Astrocyte of the cerebellum (primary cell): ENCODE results near the gene PALLD.
"Not testable (repeated sequence)": the region's sequence is repeated elsewhere in the genome, so short reads cannot be mapped to it uniquely, and the experiment has no call there.

Source experiments
- DNase-seq: peaks from one replicate; pipeline ENCODE4 v3.0.0-alpha.2; 2011; ENCODE audit warnings: low read depth
- H3K4me3 ChIP-seq: 2 replicates; pipeline ENCODE4 v1.5.1; 2011; ENCODE audit warnings: mild to moderate bottlenecking, low read depth, low read length, moderate library complexity
- in situ Hi-C: cut with HindIII; loops from 2 replicates; pipeline ENCODE4 v1.10.0; 2017; ENCODE audit warnings: low sequenced_read_pairs
- TF ChIP-seq, protein P1 (sequence below): IDR thresholded peaks from 2 replicates; pipeline ENCODE4 v1.5.1; 2012; ENCODE audit warnings: low read length, low read depth, moderate library complexity, mild to moderate bottlenecking; ENCODE audit errors: missing control alignments

PALLD gene

DNA sequence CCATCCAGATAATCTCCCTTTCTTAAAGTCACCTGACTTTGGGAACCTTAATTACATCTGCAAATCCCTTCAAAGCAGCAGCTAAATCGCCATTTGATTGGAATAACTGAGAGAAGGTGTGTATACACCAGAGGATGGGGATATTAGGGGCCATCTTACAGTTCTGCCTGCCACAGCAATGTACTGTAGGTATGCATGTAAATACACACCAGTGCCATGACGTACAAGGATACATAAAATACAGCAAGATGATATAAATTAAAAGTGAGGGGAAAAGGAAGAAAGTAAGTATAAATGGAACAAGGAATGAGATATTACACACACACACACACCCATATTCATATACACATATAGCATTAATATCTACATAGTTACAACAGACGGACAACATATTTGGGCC lies 432.0 kb downstream of the PALLD start:
- DNase-seq, result no peak
- in situ Hi-C loops, result no loop called here
- TF ChIP-seq, protein P1, sequence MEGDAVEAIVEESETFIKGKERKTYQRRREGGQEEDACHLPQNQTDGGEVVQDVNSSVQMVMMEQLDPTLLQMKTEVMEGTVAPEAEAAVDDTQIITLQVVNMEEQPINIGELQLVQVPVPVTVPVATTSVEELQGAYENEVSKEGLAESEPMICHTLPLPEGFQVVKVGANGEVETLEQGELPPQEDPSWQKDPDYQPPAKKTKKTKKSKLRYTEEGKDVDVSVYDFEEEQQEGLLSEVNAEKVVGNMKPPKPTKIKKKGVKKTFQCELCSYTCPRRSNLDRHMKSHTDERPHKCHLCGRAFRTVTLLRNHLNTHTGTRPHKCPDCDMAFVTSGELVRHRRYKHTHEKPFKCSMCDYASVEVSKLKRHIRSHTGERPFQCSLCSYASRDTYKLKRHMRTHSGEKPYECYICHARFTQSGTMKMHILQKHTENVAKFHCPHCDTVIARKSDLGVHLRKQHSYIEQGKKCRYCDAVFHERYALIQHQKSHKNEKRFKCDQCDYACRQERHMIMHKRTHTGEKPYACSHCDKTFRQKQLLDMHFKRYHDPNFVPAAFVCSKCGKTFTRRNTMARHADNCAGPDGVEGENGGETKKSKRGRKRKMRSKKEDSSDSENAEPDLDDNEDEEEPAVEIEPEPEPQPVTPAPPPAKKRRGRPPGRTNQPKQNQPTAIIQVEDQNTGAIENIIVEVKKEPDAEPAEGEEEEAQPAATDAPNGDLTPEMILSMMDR, result no peak
- H3K4me3 ChIP-seq, result no peak overlapping the region

GRCh38 chr4:168930413-168931196 lies 433.8 kb downstream of the PALLD start:
- in situ Hi-C loops, result no loop called here
- H3K4me3 ChIP-seq, result no peak overlapping the region
- no peak for DNase-seq
- TF ChIP-seq, protein P1, result no peak

DNA sequence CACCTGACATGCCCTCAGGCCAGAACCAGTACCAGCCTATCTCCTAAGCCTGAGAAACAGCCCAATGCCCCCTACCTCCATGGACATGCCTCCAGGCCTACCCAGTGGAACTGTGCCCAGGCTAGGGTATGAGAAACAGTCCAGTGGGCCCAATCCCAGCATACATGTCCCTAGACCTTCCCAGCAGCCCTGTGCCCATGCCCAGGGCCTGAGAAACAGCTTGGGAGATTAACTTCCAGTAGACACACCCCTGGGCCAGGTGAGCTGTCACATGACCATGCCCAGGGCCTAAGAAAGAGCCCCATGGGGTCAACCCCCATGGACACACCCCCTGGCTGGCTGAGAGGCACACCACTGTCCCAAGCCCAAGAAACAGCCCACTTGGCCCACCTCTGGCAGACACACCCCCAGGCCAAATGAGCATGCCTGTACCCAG lies 434.4 kb downstream of the PALLD start:
- in situ Hi-C loops, result no loop called here

DNA sequence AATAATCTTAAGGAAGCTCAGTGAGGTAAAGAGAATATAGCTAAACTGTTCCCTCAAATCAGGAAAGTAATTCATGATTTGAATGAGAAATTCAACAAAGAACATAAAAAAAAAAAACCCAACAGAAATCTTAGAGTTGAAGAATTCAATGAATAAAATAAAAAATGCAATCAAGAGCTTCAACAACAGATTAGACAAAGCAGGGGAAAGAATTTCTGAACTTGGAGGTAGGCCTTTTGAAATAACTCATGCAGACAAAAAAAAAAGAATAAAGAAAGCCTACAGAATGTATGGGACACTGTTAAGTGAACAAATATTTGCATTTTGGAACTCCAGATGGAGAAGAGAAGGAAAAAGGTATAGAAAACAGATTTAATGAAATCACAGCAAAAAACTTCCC lies 435.3 kb downstream of the PALLD start:
- DNase-seq, result no peak
- TF ChIP-seq, protein P1, result no peak
- in situ Hi-C loops, result no loop called here
- no peak overlapping the region for H3K4me3 ChIP-seq

More for the DNA sequence above, 434.4 kb downstream of the PALLD start:
- DNase-seq, result no peak
- TF ChIP-seq, protein P1, result no peak
- H3K4me3 ChIP-seq, result no peak overlapping the region

DNA sequence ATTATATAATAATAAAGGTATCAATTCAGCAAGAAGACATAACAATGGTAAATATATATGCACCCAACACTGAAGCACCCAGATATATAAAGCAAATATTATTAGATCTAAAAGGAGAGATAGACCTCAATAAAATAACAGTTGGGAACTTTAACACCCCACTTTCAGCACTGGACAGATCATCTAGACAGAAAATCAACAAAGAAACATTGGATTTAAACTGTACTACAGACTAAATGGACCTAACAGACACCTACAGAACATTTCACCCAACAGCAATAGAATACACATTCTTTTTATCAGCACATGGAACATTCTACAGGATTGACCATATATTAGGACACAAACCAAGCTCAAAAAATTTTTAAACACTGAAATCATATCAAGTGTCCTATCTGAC lies 436.6 kb downstream of the PALLD start:
- TF ChIP-seq, protein P1, result no peak
- DNase-seq, result no peak
- in situ Hi-C loops, result no loop called here
- no peak overlapping the region for H3K4me3 ChIP-seq

- H3K4me3 ChIP-seq, in situ Hi-C loops, DNase-seq: not testable (repeated sequence)
Observed at GRCh38 chr4:168937473-168937872, 440.6 kb downstream of the PALLD start.

GRCh38 chr4:168942985-168943384 lies 446.1 kb downstream of the PALLD start:
- DNase-seq, result no peak
- TF ChIP-seq, protein P1, result peak; percentile 53
- H3K4me3 ChIP-seq, result no peak overlapping the region
- in situ Hi-C loops, result no loop called here
